Measurements from ENCODE around the gene COPS7B. TPM values are rescaled to one million over a fixed set of nuclear protein-coding genes. Genes with fewer than 3 reads are reported as not detected.

The COPS7B gene
- total and polyA plus RNA-seq, 4 donors: 8.7 to 13.5 (median 10.3) TPM

DNA sequence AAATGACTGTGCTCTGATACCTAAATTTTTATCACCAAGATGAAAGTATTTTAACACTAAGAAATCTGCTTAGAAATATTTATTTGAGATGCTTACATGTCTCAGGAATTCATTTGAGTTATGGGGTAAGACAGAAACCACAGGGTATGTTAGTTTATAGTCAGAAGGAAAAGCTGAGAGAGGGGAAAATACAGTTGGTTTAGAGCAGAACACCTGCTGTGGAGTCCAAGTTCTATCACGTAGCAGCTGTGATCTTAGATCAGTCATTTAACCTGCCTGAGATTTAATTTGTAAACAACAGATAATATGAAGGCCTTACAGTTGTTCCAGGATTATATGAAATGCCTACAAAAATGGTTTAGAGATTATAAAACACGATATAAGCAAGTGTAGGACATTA lies 34.2 kb upstream of the COPS7B start:
- no peak overlapping the region for H3K4me3 ChIP-seq (ENCODE audit: low read depth in 1 of 3, low read length in 3 of 3)
- peaks cover 0 to 7% (median 2%) of the 10 kb centered on the region in 4 donors for H3K4me1 ChIP-seq (ENCODE audit: control insufficient read depth in 4 of 4, insufficient read depth in 4 of 4, low read length in 3 of 4)
- 81% methylated on average over 2 of the region's 2 CpGs for WGBS
- H3K27me3 ChIP-seq (ENCODE audit: control insufficient read depth in 4 of 4, insufficient read depth in 4 of 4, low read length in 3 of 4): no peaks in the 10 kb centered on the region
- no peaks in the 10 kb centered on the region for H3K36me3 ChIP-seq (ENCODE audit: control insufficient read depth in 4 of 4, insufficient read depth in 3 of 4, low read depth in 1 of 4, low read length in 3 of 4)
- no peak overlapping the region for H3K27ac ChIP-seq (ENCODE audit: low read depth in 1 of 2, low read length in 2 of 2)
- H3K9me3 ChIP-seq (ENCODE audit: control insufficient read depth in 4 of 4, low read length in 3 of 4): no peaks in the 10 kb centered on the region
- TF ChIP-seq, protein P1, sequence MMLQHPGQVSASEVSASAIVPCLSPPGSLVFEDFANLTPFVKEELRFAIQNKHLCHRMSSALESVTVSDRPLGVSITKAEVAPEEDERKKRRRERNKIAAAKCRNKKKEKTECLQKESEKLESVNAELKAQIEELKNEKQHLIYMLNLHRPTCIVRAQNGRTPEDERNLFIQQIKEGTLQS (IDR thresholded peaks at IDR 0.05): no peak
- TF ChIP-seq JUND (IDR thresholded peaks at IDR 0.05) (no peak), GABPA (IDR thresholded peaks at IDR 0.05 in 1 of 2, conservative IDR thresholded peaks at IDR 0.05 in 1 of 2) (no peak), FOXA2 (IDR thresholded peaks at IDR 0.05) (no peak), EGR1 (IDR thresholded peaks at IDR 0.05; ENCODE audit: low read depth in 2 of 2) (no peak), SP1 (IDR thresholded peaks at IDR 0.05) (no peak), RXRA (IDR thresholded peaks at IDR 0.05) (no peak), RAD21 (IDR thresholded peaks at IDR 0.05) (no peak), HNF4G (IDR thresholded peaks at IDR 0.05) (no peak), HNF4A (conservative IDR thresholded peaks at IDR 0.05) (no peak), NR2F2 (IDR thresholded peaks at IDR 0.05) (no peak), TAF1 (conservative IDR thresholded peaks at IDR 0.05) (no peak), YY1 (IDR thresholded peaks at IDR 0.05) (no peak), FOXA1 (IDR thresholded peaks at IDR 0.05) (no peak)
- TF ChIP-seq, protein P2, sequence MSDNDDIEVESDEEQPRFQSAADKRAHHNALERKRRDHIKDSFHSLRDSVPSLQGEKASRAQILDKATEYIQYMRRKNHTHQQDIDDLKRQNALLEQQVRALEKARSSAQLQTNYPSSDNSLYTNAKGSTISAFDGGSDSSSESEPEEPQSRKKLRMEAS (IDR thresholded peaks at IDR 0.05): no peak
- TF ChIP-seq, protein P3, sequence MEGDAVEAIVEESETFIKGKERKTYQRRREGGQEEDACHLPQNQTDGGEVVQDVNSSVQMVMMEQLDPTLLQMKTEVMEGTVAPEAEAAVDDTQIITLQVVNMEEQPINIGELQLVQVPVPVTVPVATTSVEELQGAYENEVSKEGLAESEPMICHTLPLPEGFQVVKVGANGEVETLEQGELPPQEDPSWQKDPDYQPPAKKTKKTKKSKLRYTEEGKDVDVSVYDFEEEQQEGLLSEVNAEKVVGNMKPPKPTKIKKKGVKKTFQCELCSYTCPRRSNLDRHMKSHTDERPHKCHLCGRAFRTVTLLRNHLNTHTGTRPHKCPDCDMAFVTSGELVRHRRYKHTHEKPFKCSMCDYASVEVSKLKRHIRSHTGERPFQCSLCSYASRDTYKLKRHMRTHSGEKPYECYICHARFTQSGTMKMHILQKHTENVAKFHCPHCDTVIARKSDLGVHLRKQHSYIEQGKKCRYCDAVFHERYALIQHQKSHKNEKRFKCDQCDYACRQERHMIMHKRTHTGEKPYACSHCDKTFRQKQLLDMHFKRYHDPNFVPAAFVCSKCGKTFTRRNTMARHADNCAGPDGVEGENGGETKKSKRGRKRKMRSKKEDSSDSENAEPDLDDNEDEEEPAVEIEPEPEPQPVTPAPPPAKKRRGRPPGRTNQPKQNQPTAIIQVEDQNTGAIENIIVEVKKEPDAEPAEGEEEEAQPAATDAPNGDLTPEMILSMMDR (IDR thresholded peaks at IDR 0.05; ENCODE audit: low read depth, low read length, missing input control): no peak
- TF ChIP-seq, protein P4, sequence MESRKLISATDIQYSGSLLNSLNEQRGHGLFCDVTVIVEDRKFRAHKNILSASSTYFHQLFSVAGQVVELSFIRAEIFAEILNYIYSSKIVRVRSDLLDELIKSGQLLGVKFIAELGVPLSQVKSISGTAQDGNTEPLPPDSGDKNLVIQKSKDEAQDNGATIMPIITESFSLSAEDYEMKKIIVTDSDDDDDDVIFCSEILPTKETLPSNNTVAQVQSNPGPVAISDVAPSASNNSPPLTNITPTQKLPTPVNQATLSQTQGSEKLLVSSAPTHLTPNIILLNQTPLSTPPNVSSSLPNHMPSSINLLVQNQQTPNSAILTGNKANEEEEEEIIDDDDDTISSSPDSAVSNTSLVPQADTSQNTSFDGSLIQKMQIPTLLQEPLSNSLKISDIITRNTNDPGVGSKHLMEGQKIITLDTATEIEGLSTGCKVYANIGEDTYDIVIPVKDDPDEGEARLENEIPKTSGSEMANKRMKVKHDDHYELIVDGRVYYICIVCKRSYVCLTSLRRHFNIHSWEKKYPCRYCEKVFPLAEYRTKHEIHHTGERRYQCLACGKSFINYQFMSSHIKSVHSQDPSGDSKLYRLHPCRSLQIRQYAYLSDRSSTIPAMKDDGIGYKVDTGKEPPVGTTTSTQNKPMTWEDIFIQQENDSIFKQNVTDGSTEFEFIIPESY (IDR thresholded peaks at IDR 0.05): no peak
- TF ChIP-seq, protein P5, sequence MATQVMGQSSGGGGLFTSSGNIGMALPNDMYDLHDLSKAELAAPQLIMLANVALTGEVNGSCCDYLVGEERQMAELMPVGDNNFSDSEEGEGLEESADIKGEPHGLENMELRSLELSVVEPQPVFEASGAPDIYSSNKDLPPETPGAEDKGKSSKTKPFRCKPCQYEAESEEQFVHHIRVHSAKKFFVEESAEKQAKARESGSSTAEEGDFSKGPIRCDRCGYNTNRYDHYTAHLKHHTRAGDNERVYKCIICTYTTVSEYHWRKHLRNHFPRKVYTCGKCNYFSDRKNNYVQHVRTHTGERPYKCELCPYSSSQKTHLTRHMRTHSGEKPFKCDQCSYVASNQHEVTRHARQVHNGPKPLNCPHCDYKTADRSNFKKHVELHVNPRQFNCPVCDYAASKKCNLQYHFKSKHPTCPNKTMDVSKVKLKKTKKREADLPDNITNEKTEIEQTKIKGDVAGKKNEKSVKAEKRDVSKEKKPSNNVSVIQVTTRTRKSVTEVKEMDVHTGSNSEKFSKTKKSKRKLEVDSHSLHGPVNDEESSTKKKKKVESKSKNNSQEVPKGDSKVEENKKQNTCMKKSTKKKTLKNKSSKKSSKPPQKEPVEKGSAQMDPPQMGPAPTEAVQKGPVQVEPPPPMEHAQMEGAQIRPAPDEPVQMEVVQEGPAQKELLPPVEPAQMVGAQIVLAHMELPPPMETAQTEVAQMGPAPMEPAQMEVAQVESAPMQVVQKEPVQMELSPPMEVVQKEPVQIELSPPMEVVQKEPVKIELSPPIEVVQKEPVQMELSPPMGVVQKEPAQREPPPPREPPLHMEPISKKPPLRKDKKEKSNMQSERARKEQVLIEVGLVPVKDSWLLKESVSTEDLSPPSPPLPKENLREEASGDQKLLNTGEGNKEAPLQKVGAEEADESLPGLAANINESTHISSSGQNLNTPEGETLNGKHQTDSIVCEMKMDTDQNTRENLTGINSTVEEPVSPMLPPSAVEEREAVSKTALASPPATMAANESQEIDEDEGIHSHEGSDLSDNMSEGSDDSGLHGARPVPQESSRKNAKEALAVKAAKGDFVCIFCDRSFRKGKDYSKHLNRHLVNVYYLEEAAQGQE (IDR thresholded peaks at IDR 0.05): no peak
- no peak for DNase-seq (ENCODE audit: low spot score)
- H3K9ac ChIP-seq (ENCODE audit: low read depth in 1 of 2, low read length in 2 of 2): no peak overlapping the region
